ENCODE data around the gene AP4S1. TPM values are rescaled to one million over a fixed set of nuclear protein-coding genes. Genes with fewer than 3 reads are reported as not detected.
"Not testable (repeated sequence)": the region's sequence is repeated elsewhere in the genome, so short reads cannot be mapped to it uniquely, and the experiment has no call there.

Gene AP4S1
- total RNA-seq, 4 donors from 2014 or later = 2.0 to 5.7 (median 4.2) TPM

- DNase-seq = no peak
- WGBS, 2 donors = 91 to 96% methylated on average over 4 of the region's 4 CpGs
- intact Hi-C loops (cut with DNase I) = no loop called here
These were observed 11.1 kb downstream of the AP4S1 start for GRCh38 chr14:31036552-31036951.

GRCh38 chr14:31037709-31038221 is 12.3 kb downstream of the AP4S1 start:
- Histone ChIP-seq H3K36me3 (no peaks in the 10 kb centered on the region), H3K27ac (peak overlapping the region in 1 of 4 donors; percentile 23), H3K4me3 (no peak overlapping the region), H3K9me3 (no peaks in the 10 kb centered on the region), H3K4me1 (peaks cover 0 to 29% (median 12%) of the 10 kb centered on the region in 3 donors), H3K27me3 (no peaks in the 10 kb centered on the region)
- intact Hi-C loops (cut with DNase I) = no loop called here
- no peak for TF ChIP-seq CTCF (IDR thresholded peaks at IDR 0.05)
- TF ChIP-seq POLR2A (IDR thresholded peaks at IDR 0.05) = no peak
- DNase-seq = no peak
- 72 to 73% methylated on average over 1 of the region's 1 CpG for WGBS, 2 donors

More at GRCh38 chr14:31036552-31036951, 11.1 kb downstream of the AP4S1 start:
- no peaks in the 10 kb centered on the region for H3K27me3 ChIP-seq
- no peaks in the 10 kb centered on the region for H3K9me3 ChIP-seq
- no peak overlapping the region for H3K4me3 ChIP-seq
- no peak overlapping the region for H3K27ac ChIP-seq
- peaks cover 0 to 41% (median 22%) of the 10 kb centered on the region in 3 donors for H3K4me1 ChIP-seq
- no peaks in the 10 kb centered on the region for H3K36me3 ChIP-seq
- TF ChIP-seq CTCF (IDR thresholded peaks at IDR 0.05) (no peak), POLR2A (IDR thresholded peaks at IDR 0.05) (no peak)

GRCh38 chr14:31038521-31039166 is 13.2 kb downstream of the AP4S1 start:
- Histone ChIP-seq H3K9me3 (no peaks in the 10 kb centered on the region), H3K27ac (peak overlapping the region in 1 of 4 donors; percentile 23), H3K27me3 (no peaks in the 10 kb centered on the region), H3K4me1 (peaks cover 0 to 20% (median 6%) of the 10 kb centered on the region in 3 donors), H3K4me3 (no peak overlapping the region), H3K36me3 (no peaks in the 10 kb centered on the region)
- TF ChIP-seq POLR2A (IDR thresholded peaks at IDR 0.05) (no peak), CTCF (IDR thresholded peaks at IDR 0.05) (no peak)
- DNase-seq = no peak
- 39 to 44% methylated on average over 2 of the region's 3 CpGs for WGBS, 2 donors
- intact Hi-C loops (cut with DNase I) = no loop called here

GRCh38 chr14:31042300-31042699 is 16.9 kb downstream of the AP4S1 start:
- no peak overlapping the region for H3K27ac ChIP-seq
- intact Hi-C loops (cut with DNase I) = no loop called here
- 95 to 96% methylated on average over 1 of the region's 1 CpG for WGBS, 2 donors

GRCh38 chr14:31042893-31043292 is 17.4 kb downstream of the AP4S1 start:
- H3K9me3 ChIP-seq; intact Hi-C loops (cut with DNase I); H3K36me3 ChIP-seq; DNase-seq; H3K27ac ChIP-seq; H3K4me3 ChIP-seq; H3K27me3 ChIP-seq: not testable (repeated sequence)
- 47 to 63% methylated on average over 5 to 10 of the region's 10 CpGs for WGBS, 2 donors
- peaks cover 0 to 13% (median 0%) of the 10 kb centered on the region in 3 donors for H3K4me1 ChIP-seq

More at GRCh38 chr14:31042300-31042699, 16.9 kb downstream of the AP4S1 start:
- H3K36me3 ChIP-seq = no peaks in the 10 kb centered on the region
- DNase-seq = no peak
- H3K27me3 ChIP-seq = no peaks in the 10 kb centered on the region
- H3K9me3 ChIP-seq = no peaks in the 10 kb centered on the region
- H3K4me1 ChIP-seq = peaks cover 0 to 14% (median 0%) of the 10 kb centered on the region in 3 donors
- H3K4me3 ChIP-seq = no peak overlapping the region
- no peak for TF ChIP-seq CTCF (IDR thresholded peaks at IDR 0.05)
- no peak for TF ChIP-seq POLR2A (IDR thresholded peaks at IDR 0.05)
